GM18909 (cell line): ENCODE results near the gene HDAC2.
"Not testable (repeated sequence)": the region's sequence is repeated elsewhere in the genome, so short reads cannot be mapped to it uniquely, and the experiment has no call there.

Source experiments
- ATAC-seq: cut with Tn5 transposase; IDR thresholded peaks from one replicate; pipeline ENCODE4 v1.9.1; 2021; ENCODE audit warnings: mild to moderate bottlenecking; ENCODE audit not compliant: unreplicated experiment, poor library complexity

HDAC2 gene

GRCh38 chr6:113970805-113971676 lies at the start of gene HDAC2:
Gene HDAC2 (minus strand): TSS chr6:113971148. CDS start chr6:113970908, 240 bp downstream.
- peak; percentile 87 for ATAC-seq

- ATAC-seq, result no peak
These were observed 49.2 kb upstream of the HDAC2 start for GRCh38 chr6:114020196-114020595.

DNA sequence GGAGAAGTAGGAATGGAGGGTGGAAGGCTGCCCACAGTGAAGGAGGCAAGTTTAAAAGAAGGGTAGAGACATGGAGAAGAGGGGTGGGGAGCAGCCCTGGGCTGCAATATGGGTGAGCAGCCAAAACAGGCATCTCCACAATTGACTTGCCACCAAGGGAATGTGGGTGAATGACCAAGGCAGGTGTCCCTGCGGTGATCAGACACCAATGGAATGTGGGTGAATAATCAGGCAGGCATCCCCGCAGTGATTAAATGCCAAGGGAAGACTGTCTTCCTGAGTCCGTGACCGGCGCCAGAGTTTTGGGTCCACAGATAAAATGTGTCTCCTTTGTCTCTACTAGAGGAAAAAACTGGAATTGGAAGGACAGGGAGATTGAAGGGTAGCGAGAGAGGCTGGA lies 46.2 kb upstream of the HDAC2 start:
- ATAC-seq, result not testable (repeated sequence)

GRCh38 chr6:114014106-114014505 lies 43.2 kb upstream of the HDAC2 start:
- not testable (repeated sequence) for ATAC-seq

- ATAC-seq, result not testable (repeated sequence)
These were observed 40.5 kb upstream of the HDAC2 start for GRCh38 chr6:114011486-114011885.

GRCh38 chr6:114010540-114010939 lies 39.6 kb upstream of the HDAC2 start:
- ATAC-seq, result no peak

DNA sequence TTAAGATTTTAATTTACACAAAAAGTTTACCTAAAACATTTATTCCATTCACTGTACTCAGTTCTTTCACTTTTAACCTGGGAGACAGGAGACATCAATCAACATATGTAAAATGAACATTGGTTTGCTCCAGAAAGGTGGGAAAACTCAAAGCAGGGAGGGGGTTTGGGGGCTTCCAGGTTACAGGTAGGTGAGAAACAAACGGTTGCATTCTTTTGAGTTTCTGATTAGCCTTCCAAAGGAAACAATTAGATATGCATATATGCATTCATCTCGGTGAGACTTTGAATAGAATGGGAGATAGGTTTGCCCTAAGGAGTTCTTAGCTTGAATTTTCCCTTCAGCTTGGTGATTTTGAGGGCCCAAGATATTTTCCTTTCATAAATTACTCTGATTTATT lies 38.2 kb upstream of the HDAC2 start:
- no peak for ATAC-seq

DNA sequence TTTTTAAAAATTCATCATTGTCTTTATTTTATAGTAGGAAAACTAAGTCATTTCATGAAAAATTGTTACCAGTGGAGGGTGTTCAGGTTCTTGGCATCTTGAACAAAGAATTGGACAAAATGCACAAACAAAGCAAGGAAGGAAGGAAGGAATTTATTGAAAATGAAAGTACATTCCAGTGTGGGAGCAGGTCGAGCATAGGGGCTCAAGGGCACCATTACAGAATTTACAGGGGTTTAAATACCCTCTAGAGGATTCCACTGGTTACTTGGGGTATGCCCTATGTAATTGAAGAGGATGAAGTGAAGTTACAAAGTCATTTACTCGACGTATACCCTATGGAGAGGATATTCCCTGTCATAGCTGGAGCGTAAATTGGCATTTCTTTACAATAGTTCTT lies 37.4 kb upstream of the HDAC2 start:
- ATAC-seq, result no peak

GRCh38 chr6:114007516-114007915 lies 36.6 kb upstream of the HDAC2 start:
- ATAC-seq, result peak; percentile 71

GRCh38 chr6:114001354-114001753 lies 30.4 kb upstream of the HDAC2 start:
- ATAC-seq, result no peak

- ATAC-seq, result no peak
These were observed 29.1 kb upstream of the HDAC2 start for GRCh38 chr6:114000069-114000468.

DNA sequence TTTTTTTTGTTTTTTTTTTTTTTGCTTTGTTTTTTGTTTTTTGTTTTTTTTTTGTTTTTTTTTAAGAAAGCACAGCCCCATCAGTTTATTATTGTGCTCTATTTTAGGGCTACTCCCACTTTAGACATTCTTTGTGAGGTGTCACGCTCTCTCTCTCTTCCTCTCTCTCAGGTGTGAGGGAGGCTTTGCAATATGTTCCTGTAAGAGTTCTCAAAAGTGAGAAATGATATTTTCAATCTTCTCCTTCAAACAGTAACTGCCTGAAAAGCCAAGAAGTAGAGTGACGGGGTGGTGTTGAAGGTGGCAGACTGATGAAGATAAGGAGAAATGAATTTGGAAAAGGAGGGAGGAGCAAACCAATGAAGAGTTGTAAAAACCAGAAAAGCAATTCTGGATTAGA lies 28.3 kb upstream of the HDAC2 start:
- no peak for ATAC-seq

DNA sequence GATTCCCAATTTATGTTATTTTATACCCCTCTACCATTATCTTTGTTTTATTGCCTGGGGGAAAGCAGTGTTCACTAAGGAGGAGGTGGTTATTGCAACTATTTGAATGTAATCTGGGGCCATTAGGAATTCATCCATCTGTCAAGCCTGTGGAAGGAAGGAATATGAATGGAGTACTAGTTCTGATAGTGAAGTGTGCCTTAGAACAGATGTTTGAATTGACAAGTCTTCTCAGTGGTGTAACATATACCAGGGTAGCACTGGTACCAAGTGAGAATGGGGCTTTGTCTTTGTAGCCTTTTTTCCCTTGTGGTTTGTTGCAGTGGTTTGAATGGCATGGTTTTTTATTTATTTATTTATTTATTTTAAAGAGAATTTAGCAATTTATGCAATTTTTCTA lies 27.9 kb upstream of the HDAC2 start:
- no peak for ATAC-seq

DNA sequence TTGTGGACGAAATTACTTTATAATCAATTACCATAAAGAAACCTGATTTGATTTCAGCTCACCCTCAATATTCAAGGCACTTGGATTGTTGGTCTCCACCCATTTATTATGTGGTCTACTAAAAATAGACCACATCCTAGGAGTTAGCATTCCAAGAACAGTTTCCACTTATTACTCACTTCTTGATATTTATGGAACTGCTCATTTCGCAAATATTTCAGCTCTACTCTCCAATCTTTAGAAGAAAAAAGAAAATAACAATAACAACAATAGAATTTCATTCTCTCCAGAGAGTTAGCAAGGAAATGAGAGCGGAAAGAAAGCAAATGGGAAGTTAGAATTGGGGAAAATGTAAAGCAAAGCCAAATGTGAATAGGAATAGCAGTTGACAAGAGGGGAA lies 26.2 kb upstream of the HDAC2 start:
- no peak for ATAC-seq

DNA sequence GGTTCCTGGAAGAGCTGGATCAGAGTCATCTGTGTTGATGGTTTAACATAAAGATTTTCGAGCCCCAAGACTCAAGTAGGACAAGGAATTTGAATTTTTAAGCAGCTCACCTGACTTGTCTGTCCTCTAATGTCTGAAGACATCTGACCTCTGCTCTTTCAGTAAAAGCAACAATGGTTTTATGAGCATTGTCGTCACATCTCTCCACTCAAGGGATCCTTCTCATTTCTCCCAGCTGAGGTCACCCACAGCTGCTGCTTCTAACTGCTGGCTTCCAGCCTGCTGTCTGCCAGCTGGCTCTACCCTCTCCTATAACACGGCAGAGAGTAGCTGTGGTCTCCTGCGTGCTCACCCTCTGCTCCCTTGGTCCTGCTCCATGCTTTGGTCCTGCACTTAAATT lies 24.7 kb upstream of the HDAC2 start:
- ATAC-seq, result no peak

DNA sequence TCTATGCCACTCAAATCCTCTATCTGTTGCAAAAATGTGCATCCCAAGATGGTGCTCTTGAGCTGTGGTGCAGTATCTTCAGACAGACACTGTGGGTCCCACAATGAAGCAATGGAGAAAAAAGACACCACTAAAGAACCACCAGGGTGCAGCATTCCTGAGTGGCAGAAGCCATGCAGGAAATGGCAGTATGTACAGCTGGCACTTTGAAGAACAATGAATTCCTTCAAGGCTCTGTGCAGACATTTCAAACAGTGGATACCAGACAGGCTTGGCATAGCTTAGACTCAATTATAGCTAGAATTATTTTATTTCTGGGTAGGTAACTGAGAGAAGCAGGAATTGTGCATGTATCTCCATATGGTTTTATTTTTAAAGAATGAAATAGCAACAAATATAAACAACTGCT lies 24.0 kb upstream of the HDAC2 start:
- ATAC-seq, result peak; percentile 98

- no peak for ATAC-seq
These were observed 18.7 kb upstream of the HDAC2 start for GRCh38 chr6:113989675-113990074.

DNA sequence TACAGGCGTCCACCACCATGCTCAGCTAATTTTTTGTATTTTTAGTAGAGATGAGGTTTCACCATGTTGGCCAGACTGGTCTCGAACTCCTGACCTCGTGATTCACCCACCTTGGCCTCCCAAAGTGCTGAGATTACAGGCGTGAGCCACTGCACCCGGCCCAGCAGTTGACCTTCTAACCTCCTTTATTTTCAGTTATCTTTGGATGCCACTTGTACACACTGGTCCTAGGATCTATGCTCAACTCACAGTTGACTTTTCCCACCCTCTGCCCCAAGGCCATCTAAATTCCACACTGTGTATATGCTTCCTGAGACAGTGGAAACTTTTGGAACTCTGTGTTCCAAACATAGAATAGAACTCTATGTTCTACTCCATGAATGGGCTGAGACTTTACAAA lies 11.7 kb upstream of the HDAC2 start:
- not testable (repeated sequence) for ATAC-seq

- ATAC-seq, result no peak
These were observed 11.2 kb upstream of the HDAC2 start for GRCh38 chr6:113982055-113982550.

- peak; percentile 84 for ATAC-seq
These were observed 10.1 kb upstream of the HDAC2 start for GRCh38 chr6:113980937-113981554.

GRCh38 chr6:113979937-113980336 lies 9.0 kb upstream of the HDAC2 start:
- peak; percentile 55 for ATAC-seq
